Measurements from ENCODE around the gene ODAD3.
"Not testable (repeated sequence)": the region's sequence is repeated elsewhere in the genome, so short reads cannot be mapped to it uniquely, and the experiment has no call there.

Gene ODAD3

DNA sequence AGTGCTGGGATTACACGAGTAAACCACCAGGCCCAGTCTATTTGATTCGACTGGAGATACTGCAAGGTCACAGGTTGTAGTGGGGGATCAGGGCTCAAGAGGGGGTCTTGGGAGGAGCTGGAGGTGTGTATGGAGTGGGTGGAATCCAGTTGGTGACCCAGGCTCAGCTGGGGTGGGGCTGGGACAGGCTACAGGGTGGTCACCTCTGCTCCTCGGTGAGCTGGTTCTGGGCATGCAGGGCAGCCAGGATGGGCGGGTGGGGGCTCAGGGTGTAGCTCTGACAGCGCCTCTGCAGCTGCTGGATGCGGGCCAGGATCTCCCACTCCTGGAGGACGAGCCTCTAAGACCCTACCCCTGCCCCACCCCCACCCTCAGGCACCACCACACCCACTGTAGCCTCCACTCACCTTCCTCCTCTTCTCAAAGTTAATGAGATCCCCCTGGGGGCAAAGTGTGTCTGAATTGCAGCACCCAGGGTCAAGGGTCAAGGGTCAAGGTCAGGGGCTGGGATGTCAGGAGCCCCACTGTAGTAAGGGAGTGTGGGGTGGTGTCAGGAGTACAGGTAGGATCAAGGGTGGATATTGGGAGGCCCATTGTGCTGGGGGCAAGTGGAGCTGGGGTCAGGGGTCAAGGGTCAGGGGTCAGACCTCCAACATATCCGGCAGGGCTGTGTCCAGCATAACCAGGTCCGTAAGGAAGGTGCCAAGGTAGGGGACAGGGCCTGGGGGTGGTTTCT, 32.9 kb downstream of the ODAD3 start:
- no peak for DNase-seq

DNA sequence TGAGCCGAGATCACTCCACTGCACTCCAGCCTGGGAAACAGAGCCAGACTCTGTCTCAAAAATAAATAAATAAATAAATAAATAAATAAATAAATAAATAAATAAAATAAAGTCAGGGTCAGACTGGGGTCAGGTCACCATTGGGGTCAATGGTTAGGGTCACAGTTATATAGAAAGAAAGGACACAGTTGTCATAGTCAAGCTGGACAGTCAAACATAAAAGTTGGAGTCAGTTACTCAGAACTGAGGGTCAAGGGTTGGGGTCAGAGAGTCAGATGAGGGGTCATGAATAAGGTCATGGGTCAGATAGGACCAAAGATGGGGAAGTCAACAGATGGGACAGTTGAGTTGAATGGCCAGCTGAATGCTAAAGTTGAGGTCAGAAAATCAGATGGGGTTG, 34.1 kb downstream of the ODAD3 start:
- DNase-seq, result no peak

DNA sequence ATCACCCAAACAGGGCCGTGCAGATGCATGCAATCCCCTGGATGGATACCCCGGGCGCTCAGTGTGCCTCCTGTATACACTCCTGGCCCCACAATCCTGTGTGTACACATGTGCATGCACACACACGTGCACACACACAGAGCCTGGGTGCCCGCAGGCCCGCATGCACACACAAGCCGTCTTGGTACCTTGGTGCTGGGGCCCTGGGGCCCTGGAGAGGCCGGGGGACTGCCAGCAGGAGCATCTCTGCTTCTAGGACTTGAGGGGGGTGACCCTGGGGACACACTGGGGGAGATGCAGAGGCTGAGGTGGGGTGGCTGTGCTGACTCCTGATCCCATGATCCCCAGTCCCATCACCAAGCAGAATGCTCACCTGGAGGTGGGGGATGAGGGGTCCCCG, 35.3 kb downstream of the ODAD3 start:
- no peak for DNase-seq

DNA sequence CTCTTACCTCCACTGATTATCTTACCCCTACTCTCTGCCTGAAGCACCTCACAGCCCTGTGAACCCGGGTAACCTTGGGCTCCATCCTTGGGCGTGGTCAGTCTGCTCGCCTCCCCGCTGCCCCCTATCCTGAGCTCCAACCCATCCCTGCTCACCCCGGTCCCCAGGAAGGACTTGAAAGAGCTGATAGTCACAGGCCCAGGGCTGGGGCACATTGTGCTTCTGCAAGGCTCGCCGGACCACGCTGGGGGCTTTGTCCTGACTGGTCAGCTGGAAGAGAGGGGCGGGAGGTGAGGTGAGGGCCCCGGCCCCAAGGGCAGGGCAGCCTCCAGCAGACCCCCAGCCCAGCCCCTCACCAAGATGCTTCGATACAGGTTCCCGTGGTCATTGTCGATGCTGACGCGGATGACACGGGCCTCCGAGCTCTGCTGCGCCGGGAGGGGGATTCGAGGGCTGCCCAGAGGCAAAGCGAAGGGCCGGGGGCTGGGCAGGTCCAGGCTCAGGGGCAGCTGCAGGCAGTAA, 37.8 kb downstream of the ODAD3 start:
- no peak for DNase-seq

DNA sequence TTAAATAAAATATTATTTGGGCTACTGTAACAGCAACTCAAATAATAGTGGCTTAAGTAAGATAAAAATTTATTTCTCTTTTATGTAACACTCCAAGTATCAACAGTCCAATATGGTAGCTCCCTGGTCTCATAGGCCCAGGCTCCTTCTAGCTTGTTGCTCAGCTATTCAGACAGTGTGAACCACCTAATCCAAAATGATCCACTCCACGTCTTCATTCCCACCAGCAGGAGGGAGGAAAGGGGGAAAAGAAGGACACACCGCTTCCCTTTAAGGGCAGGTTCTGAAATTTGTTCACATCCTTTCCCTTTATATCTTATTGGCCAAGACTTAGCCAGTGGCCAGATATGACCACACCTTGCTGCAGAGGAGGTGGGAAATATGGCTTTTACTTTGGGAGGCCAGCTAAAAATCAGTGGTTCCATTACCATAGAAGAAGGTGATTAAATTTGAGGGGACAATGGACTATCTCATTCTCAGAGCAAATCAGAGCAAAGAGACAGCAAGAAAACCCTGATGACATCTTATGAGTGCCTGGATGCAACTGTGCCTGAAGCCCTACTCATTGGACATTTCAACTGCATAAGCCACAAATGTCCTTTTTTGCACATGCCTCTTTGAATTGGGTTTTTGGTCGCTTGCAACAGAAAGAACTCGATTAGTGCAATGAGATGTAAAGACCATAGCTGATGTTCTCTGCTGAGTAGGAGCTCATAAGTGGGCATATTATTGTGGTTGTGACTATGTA, 43.8 kb downstream of the ODAD3 start:
- DNase-seq, result no peak

DNA sequence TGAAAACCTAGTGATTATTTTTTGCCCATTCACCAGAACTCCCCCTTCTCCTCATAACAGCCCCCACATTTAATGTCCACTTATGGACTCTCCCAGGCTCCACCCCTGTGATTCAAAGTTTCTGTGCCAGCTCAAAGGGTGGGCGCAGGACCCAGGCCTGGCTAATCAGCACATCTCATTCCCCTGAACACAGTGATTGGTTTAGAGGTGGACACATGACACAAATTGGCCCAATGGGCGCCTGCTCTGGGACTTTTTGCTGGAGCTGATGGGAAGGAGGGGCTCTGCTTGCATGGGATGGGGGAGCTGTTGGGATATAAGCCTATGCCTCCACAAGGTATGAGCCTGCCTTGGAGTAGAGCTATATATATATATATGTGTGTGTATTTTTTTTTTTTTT, 44.6 kb downstream of the ODAD3 start:
- no peak for DNase-seq

DNA sequence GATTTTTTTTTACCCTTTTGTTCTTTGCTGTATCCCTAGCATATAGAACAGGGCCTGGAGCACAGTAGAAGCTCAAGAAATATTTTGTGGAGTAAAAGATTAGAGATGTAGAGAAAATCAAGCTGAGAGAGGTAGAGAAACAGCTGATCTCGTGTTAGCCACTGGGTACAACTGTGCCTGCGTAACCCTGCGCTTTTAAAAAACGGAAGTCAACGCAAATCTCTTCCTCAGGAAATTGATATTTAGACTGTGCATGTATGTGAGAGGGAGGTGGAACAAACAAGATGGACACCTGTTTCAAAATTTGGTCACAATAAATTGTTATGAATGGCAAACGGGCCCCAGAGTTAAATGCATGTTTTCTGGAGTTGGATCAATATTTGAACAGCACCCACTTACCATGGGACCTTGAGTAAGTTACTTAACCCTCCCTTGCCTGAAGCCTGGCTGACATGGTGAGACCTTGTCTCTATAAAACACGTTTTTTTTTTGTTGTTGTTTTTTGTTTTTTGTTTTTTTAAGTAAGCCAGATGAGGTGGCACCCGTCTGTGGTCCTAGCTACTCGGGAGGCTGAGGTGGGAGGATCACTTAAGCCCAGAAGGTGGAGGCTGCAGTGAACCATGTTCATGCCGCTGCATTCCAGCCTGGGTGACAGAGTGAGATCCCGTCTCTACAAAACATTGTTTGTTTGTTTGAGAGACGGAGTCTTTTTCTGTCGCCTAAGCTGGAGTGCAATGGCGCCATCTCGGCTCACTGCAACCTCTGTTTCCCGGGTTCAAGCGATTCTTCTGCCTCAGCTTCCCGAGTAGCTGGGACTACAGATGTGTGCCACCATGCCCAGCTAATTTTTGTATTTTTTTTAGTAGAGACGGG, 47.5 kb downstream of the ODAD3 start:
- DNase-seq, result no peak

DNA sequence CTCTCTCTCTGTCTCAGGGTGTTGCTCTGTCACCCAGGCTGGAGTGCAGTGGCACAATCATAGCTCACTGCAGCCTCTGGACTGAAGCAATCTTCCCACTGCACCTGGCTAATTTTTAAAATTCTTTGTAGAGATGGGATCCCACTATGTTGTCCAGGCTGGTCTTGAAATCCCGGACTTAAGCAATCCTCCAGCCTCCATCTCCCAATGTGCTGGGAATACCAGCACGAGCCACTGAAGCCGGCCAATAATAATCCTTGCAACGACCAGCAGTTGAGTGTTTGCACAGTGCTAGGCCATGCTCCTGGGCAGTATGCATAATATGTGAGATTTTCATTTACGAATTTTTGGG, 50.2 kb downstream of the ODAD3 start:
- no peak for DNase-seq

DNA sequence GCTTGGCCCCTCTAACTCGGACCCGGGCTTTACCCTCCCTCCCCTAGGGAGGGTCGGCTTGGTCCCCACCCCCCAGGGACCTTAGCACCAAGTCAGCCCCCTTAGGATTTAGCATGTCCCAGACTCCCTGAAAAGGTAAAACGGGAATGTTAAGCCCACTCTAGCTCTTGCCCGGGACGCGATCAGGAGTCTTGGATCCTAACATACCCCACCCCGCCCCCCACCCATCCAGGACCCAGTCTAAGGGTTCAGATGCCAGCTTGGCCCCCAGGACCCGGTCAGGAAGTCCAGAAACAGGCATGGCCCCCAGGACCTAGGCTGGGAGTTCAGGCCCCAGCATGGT, 51.2 kb downstream of the ODAD3 start:
- DNase-seq, result no peak

DNA sequence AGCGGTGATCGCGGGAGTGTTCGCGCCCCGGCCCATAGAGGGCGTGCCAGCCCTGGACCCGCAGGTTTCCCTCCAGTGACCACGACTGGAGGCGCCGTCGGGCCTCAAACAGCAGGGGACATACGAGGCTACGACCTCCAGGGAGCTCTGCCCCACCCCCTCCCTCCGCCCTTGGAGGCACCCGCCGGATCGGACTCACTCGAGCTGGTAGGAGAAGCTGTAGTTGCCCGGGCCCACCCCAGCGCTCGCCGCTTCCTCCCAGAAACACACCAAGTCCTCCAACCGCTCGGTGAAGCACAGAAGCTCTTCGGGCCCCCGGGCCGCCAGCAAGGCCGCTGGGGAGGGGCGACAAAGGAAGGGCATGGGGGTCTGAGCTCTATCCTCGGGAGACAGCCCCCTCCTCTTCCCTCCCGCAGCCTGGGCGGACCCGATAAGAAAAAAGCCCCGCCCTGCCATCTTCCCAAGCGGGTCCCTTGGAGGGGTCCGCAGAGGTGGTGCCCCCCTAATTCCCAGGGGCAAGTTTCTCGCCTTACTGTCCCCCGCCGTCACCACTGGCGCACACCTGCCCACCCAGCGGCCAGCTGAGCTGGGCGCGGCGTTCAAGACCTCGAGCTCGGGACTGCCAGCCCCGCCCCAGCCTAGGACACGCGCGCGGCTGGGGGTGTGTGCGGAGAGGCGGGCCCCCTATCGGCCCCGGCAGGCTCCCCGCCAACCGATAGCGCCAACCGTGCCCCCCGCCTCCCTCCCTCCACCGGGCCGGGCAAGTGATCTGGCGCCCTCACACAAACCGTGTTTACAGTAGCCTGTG, 51.8 kb downstream of the ODAD3 start:
- DNase-seq, result peak in 1 of 4 experiments; percentile 16

DNA sequence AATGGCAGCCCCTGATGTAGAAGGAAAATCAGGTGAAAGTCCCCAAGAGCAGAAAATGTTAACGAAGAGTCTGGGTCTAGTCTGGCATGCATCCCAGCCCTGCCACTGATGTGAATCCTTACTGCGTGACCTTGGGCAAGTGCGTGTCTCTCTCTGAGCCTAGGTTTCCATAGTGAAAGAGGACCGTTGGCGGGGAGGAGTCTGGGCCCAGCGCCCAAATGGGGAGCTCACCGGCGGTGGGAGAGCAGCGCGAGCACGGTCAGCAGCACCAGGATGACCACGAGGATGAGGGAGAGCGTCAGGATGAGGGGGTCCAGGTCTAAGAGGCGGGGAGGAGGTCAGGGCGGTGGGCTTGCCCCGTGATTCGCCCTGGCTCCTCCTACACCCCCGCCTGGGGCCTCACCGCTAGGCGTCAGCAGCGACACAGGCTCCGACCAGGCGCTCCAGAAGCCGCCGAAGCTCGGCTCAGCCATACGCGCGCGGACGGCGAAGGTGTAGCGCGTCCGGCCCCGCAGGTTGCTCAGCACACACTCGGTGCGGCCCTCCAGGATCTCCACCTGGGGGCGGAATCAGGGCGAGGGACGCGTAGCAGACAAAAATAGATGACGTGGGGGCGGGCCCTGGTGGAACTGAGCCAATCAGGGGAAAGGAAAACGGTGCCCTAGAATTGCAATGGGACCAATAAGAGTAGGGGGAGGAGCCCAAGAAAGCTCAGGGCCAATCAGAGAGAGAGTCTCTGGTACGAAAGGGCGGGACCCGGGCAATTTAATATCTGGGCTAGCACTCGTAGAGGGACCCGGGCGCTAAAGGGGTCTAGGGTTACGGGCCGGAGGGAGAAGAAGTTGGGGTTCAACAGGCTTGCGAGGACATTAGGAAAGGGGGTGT, 54.0 kb downstream of the ODAD3 start:
- peak; percentile 67 to 95 (median 86) for DNase-seq

DNA sequence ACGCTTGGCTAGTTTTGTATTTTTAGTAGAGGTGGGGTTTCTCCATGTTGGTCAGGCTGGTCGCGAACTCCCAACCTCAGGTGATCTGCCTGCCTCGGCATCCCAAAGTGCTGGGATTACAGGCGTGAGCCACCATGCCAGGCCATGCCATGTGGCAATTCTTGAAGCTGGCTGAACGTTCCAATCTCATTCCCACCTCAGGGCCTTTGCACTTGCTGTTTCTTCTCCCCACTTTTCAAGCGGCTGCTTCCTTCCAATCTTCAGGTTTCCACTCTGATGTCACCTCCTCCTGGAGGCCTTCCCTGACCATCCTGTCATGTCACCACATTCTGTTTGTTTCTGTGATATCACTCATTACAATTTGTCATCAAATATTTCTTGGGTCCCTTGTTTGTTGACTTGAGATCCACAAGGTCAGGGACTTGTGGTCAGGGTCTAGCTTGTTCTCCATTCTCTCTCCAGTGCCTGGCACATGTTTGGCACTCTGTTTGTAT, 55.0 kb downstream of the ODAD3 start:
- no peak for DNase-seq

DNA sequence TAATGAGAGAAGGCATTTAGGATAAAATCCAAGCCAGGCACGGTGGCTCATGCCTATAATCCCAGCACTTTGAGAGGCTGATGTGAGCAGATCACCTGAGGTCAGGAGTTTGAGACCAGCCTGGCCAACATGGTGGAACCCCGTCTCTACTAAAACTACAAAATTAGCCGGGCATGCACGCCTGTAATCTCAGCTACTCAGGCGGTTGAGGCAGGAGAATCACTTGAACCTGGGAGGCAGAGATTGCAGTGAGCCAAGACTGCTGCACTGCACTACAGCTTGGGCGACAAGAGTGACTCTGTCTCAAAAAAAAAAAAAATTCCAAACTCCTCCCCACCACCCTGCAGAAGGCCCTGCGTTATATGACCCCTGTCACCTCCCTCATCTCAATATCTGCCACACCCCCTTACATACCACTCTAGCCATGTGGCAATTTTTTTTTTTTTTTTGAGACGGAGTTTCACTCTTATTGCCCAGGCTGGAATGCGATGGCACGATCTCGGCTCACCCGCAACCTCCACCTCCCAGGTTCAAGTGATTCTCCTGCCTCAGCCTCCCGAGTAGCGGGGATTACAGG, 55.6 kb downstream of the ODAD3 start:
- not testable (repeated sequence) for DNase-seq

DNA sequence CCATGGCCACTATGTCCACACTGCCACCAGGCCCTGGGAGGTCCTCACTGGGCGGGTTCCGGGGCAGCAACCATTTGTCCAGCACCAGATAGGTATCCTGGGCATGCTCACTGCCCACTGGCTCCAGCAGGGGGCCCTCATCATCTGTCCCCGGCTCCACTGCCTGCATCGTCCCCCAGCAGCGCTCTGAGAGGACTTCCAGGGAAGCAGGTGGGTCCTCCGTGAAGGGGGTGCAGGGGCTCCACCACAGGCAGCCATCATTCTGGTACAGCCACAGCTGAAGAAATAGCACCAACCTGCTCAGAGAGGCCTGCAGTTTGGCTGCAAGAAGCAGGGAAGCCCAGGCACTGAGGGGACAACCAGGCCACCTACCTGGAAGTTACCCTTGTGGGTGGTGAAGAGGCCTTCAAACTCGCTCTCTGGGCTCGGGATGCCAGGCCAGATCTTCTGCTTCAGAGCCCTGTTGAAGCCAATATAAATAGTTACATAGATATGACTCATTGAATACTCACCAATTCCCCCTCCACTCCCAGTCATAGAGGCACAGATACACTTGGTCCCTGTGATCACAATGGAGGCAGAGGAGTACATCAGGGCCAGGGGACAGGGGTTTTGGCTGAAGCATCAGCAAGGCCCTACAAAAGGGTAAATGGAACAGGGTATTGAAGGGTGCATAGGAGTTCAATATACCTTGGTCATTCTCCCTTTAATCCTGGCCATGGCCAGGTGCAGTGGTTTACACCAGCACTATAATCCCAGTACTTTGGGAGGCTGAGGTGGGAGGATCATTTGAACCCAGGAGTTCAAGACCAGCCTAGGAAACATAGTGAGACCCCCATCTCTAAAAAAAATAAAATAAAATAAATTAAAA, 56.4 kb downstream of the ODAD3 start:
- no peak for DNase-seq

DNA sequence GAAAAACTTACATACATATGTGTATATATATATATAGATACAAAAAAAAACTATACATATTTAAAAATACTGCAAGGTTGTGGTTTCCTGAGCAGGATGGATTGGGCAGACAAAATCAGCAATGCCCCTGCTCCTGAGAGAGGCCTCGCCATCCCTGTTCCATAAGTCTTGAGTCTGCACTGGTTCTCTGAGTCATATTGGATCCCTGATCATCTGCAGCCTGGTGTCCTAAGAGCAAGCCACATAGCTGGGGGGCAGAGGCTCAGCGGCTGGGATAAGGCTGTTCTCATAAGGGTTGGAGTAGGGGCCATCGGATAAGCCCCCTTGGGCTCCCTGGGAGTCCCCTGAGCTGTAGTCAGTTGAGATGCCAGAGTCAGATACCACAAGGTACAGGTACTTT, 57.2 kb downstream of the ODAD3 start:
- DNase-seq, result no peak

DNA sequence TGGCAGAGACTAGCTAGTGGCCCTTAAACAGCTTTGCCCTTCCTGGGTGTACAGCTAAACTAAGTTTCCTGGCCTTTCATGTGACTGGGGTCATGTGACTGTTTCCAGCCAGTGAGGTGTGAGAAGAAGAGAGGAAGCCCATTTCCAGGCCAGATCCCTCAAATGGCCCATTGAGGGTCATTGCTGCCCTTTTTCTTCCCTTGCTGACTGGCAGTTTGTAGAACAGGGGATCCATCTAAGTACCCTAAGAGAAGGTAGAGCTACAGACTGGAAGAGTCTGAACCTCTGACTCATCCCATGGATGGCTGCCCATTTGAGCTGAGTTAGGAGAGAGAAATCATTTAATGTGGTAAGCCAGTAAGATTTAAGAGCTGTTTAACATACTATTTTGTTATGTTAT, 57.7 kb downstream of the ODAD3 start:
- DNase-seq, result no peak

DNA sequence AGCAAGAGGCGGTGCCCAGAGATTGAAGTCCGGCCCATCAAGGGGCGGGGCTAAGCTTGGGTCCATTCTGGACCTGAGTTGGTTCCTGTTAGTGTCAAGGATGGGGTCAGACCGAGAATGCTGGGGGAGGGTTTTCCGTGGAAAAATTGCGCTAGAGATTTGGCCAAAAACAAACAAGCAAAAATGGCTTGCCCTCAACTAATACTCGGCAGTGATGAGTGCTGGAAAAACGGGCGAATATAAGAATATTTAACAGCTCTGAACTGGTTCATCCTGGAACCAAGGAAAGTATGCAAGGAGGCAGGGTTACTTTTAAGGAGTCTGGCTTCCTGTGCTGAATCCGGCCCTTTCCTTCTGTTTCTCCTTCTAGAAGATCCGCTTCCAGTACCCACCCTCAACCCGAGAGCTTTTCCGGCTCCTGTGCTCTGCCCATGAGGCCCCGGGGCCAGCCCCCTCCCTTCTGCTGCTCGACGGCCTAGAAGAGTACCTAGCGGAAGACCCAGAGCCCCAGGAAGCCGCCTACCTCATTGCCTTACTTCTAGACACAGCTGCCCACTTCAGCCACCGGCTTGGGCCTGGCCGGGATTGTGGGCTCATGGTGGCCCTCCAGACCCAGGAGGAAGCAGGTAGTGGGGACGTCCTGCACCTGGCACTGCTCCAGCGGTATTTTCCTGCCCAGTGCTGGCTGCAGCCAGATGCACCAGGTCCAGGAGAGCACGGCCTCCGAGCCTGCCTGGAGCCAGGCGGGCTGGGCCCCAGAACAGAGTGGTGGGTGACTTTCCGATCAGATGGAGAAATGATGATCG, 59.6 kb downstream of the ODAD3 start:
- DNase-seq, result peak in 3 of 4 experiments; percentile 25 to 71 (median 60)

DNA sequence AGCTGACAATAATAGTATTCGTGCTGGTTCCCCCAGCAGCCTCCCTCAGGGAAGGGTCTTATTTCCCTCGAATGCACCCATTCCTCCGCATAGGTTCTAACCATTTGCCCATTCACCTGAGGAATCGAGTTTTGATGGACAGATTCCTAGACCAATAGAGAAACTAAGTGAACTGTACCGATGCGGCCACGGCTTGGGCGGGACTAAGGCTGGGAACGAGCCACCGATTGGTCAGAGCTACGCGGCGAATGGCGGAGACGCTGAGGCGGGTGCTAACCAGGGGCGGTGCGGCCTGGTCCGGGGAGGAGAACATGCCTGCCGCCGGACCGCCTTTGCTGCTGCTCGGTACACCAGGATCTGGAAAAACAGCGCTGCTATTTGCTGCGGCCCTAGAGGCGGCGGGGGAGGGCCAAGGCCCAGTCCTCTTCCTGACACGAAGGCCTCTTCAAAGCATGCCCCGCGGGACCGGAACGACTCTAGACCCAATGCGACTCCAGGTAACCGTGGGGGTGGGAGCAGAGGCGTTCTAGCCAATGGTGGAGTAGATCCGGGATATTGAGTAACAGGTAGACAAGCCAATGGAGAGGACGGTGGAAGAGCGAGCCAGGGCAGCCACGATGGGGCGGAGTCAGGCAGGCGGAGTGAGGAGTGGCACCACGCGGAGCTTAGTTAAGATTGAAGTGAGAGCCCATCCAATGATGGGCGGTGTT, 60.3 kb downstream of the ODAD3 start, which contains the start of gene SWSAP1:
SWSAP1 (plus strand) TSS at position 234 of the 710 bp plus-strand sequence; CDS start at position 249, 15 bp downstream.
- DNase-seq, result peak; percentile 93 to 94 (median 94)

Data from activated naive CD4-positive, alpha-beta T cell (primary cell).